Endothelial cell of umbilical vein (primary cell): ENCODE data around the gene DCLK2. TPM values are rescaled to one million over a fixed set of nuclear protein-coding genes. Genes with fewer than 3 reads are reported as not detected.

Source experiments
- BruUV-seq: library from RNA; stranded (reverse); fragments of 400-500 nt; replicated peaks from 2 replicates; lab custom pipeline; 2021; lab: Mats Ljungman, UMichigan
- CTCF ChIA-PET: fragments of 300-600, 350-600 bp; sonication (Branson Sonifier 250); formaldehyde crosslinking; loops from one replicate; lab custom pipeline; 2021; ENCODE audit warnings: antibody characterized with exemption, inconsistent platforms; lab: Charles Lee
- POLR2A ChIA-PET: fragments of 300-600, 350-600 bp; sonication (Branson Sonifier 250); formaldehyde crosslinking; loops from one replicate; lab custom pipeline; 2021; ENCODE audit warnings: antibody characterized with exemption, inconsistent platforms; lab: Charles Lee
- DNase-seq: peaks from one replicate; pipeline ENCODE4 v3.0.0-alpha.2; 2011; ENCODE audit warnings: low read depth, low spot score
- FAIRE-seq: peaks from 2 replicates; lab custom pipeline; 2011; peaks lifted over from hg19 to GRCh38; lab: Jason Lieb, UNC
- H2AFZ ChIP-seq: 2 replicates; pipeline ENCODE4 v1.6.0; 2012; ENCODE audit warnings: low read depth, low read length, control low read depth, inconsistent platforms
- H3K27ac ChIP-seq: 2 replicates; pipeline ENCODE4 v1.5.1; 2011; ENCODE audit warnings: low read depth, mild to moderate bottlenecking, control low read depth, low read length, moderate library complexity; ENCODE audit not compliant: insufficient read depth
- H3K27me3 ChIP-seq, 2 experiments: 2 replicates each; pipeline versions ENCODE4 v1.6.0 to v1.6.1; 2011; ENCODE audit warnings: low read length in 2 of 2, mixed read lengths in 1 of 2; ENCODE audit not compliant: control insufficient read depth in 2 of 2, insufficient read depth in 2 of 2
- H3K36me3 ChIP-seq, 2 experiments: 2 replicates in 1 of 2; 3 replicates in 1 of 2; pipeline ENCODE4 v1.5.1; 2011; ENCODE audit warnings: low read length in 2 of 2, mild to moderate bottlenecking in 1 of 2, moderate library complexity in 1 of 2; ENCODE audit not compliant: control insufficient read depth in 2 of 2, insufficient read depth in 2 of 2; ENCODE audit errors: extremely low read depth in 1 of 2
- H3K4me1 ChIP-seq: 3 replicates; pipeline ENCODE4 v1.5.1; 2011; ENCODE audit warnings: mild to moderate bottlenecking, low read length; ENCODE audit not compliant: control insufficient read depth, insufficient read depth; ENCODE audit errors: extremely low read depth
- H3K4me2 ChIP-seq: 2 replicates; pipeline ENCODE4 v1.6.1; 2011; ENCODE audit warnings: low read length, control low read depth, mixed read lengths; ENCODE audit not compliant: insufficient read depth
- H3K4me3 ChIP-seq, 3 experiments: fragments of 200-600 bp in 1 of 3; sonication (generic), shearing (Covaris generic) in 1 of 3; replicated peaks in 1 of 3; 2 replicates each; pipeline ENCODE4 v1.5.1; 2011 to 2016; ENCODE audit warnings: control low read depth in 3 of 3, low read length in 3 of 3, mild to moderate bottlenecking in 2 of 3, inconsistent platforms in 1 of 3, low read depth in 1 of 3, moderate library complexity in 1 of 3; ENCODE audit not compliant: insufficient read depth in 1 of 3
- H3K79me2 ChIP-seq: 2 replicates; pipeline ENCODE4 v1.6.0; 2012; ENCODE audit warnings: low read length, inconsistent platforms; ENCODE audit not compliant: control insufficient read depth, insufficient read depth
- H3K9ac ChIP-seq: replicated peaks from 2 replicates; pipeline ENCODE3; 2011; ENCODE audit warnings: low read length, control low read depth; ENCODE audit not compliant: insufficient read depth; ENCODE audit errors: extremely low read depth
- H3K9me1 ChIP-seq: replicated peaks from 3 replicates; pipeline ENCODE4 v1.6.0; 2011; ENCODE audit warnings: mild to moderate bottlenecking, low read length; ENCODE audit not compliant: control insufficient read depth, insufficient read depth; ENCODE audit errors: extremely low read depth
- H3K9me3 ChIP-seq: replicated peaks from 2 replicates; pipeline ENCODE4 v1.5.1; 2012; ENCODE audit warnings: low read length, inconsistent platforms; ENCODE audit not compliant: control insufficient read depth, insufficient read depth
- H4K20me1 ChIP-seq: replicated peaks from 2 replicates; pipeline ENCODE3; 2011; ENCODE audit warnings: mild to moderate bottlenecking, low read length; ENCODE audit not compliant: control insufficient read depth, insufficient read depth; ENCODE audit errors: extremely low read depth
- POLR2AphosphoS5 ChIP-seq: IDR thresholded peaks from 2 replicates; pipeline ENCODE4 v1.6.1; 2012; ENCODE audit warnings: low read depth, mild to moderate bottlenecking, control low read depth, low read length, moderate library complexity; ENCODE audit not compliant: insufficient read depth
- dilution Hi-C: fragments of 300-500 bp; cut with MboI; formaldehyde crosslinking; loops from one replicate; pipeline ENCODE4 v1.15.0; 2019; ENCODE audit warnings: low sequenced_read_pairs; ENCODE audit not compliant: extremely low pct_ligation_motif_present
- intact Hi-C: fragments of 100-400 bp; cut with micrococcal nuclease; formaldehyde crosslinking; loops from one replicate; pipeline ENCODE4 v1.10.0; 2022
- polyA plus RNA-seq, 4 experiments: library from polyadenylated mRNA; depleted of rRNA in 3 of 4; stranded (reverse) in 3 of 4; unstranded in 1 of 4; fragments of >200 nt; gene quantifications; 2 replicates each; pipeline versions ENCODE4 v1.2.1 to v1.2.3, GENCODE V29; 2011 to 2012; ENCODE audit warnings: missing spikeins in 1 of 4
- total RNA-seq: library from RNA; stranded (reverse); gene quantifications from 2 replicates; pipeline ENCODE4 v1.2.3, GENCODE V29; 2021
- TF ChIP-seq, protein P1 (sequence below), 2 donors: IDR thresholded peaks; 1 replicate in 1 of 2; 2 replicates in 1 of 2; pipeline ENCODE4 v1.5.1; 2011; ENCODE audit warnings: low read length in 2 of 2, mild to moderate bottlenecking in 2 of 2, moderate library complexity in 2 of 2, control low read depth in 1 of 2, inconsistent platforms in 1 of 2, low read depth in 1 of 2; ENCODE audit not compliant: insufficient read depth in 1 of 2; ENCODE audit errors: extremely low read depth in 1 of 2

DCLK2 gene
- total and polyA plus RNA-seq, 2 donors (not counting 3 experiments of a cell fraction or from before 2014, with no cell fraction given): 1.7 to 4.7 TPM

DNA sequence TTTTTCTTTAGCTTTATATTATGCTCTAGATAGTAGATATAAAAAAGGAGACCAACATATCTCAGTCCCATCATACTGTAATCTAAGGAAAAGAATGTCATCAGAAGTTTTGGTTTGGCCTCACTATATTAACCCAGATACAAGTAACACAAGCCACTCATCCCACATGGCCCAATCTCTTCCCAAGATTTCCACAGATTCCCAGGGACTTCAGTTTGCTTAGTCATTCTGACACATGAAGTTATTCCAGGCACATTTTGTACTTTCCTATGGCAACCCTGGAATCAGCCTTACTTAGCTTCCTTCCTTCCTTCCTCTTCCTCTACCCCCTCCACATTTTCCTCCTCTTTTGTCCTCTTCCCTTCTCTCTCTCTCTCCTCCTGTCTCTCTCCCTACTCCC lies 21.7 kb upstream of the DCLK2 start:
- intact Hi-C loops (no loop called here), dilution Hi-C loops (no loop called here)
- Histone ChIP-seq H3K9me1 (no peaks in the 10 kb centered on the region), H3K79me2 (no peaks in the 10 kb centered on the region), H2AFZ (peak overlapping the region; percentile 69), H3K9me3 (no peaks in the 10 kb centered on the region), H3K9ac (no peak overlapping the region), H3K27ac (no peak overlapping the region), H3K4me1 (peaks cover 3% of the 10 kb centered on the region), H3K27me3 (no peaks in the 10 kb centered on the region), H3K4me2 (no peak overlapping the region), H3K4me3 (no peak overlapping the region), H3K36me3 (no peaks in the 10 kb centered on the region), H4K20me1 (no peaks in the 10 kb centered on the region)
- POLR2A ChIA-PET: no interaction called here
- TF ChIP-seq, protein P1, sequence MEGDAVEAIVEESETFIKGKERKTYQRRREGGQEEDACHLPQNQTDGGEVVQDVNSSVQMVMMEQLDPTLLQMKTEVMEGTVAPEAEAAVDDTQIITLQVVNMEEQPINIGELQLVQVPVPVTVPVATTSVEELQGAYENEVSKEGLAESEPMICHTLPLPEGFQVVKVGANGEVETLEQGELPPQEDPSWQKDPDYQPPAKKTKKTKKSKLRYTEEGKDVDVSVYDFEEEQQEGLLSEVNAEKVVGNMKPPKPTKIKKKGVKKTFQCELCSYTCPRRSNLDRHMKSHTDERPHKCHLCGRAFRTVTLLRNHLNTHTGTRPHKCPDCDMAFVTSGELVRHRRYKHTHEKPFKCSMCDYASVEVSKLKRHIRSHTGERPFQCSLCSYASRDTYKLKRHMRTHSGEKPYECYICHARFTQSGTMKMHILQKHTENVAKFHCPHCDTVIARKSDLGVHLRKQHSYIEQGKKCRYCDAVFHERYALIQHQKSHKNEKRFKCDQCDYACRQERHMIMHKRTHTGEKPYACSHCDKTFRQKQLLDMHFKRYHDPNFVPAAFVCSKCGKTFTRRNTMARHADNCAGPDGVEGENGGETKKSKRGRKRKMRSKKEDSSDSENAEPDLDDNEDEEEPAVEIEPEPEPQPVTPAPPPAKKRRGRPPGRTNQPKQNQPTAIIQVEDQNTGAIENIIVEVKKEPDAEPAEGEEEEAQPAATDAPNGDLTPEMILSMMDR (IDR thresholded peaks at IDR 0.05; ENCODE audit: extremely low read depth in 1 of 2, insufficient read depth in 1 of 2, low read depth in 1 of 2, low read length in 2 of 2): no peak
- CTCF ChIA-PET: no interaction called here
- DNase-seq (no peak), FAIRE-seq (no peak)
- BruUV-seq: no TSS peak

DNA sequence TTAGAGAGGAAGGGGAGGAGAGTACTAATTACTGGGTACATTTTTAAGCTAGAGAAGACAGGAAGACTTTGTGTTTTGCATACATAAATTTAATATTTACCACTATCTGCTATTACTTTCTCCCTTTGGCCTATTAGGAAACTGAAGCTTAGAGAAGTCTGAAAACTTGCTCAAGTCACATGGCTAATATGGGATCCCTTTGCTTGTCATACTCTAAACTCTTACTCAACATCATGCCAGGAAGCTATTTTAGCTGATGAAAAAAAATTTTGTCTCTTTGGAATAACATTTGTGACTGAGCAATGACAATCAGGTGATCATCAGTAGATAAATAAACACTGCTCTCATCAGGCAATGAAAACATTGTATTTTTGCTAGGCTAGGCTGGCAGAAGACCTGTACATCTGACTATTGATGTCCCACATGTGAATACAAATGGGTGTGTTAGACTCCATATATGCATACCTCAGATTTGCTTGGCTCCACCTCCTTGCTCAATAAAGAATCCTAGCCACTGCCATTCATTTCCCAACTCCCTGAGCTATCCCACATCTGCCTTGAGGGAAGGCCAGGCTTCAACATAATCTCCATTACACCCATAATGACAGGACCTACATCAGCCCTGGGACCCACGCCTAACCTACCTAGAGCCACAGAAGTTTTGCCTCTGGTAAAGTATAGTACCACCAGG lies 17.0 kb upstream of the DCLK2 start:
- BruUV-seq: no TSS peak
- dilution Hi-C loops (no loop called here), intact Hi-C loops (no loop called here)
- H3K9me3 ChIP-seq: no peaks in the 10 kb centered on the region
- peaks cover 3% of the 10 kb centered on the region for H3K4me1 ChIP-seq
- H3K4me3 ChIP-seq: no peak overlapping the region
- no peaks in the 10 kb centered on the region for H3K36me3 ChIP-seq
- H4K20me1 ChIP-seq: no peaks in the 10 kb centered on the region
- H3K9ac ChIP-seq: no peak overlapping the region
- ChIA-PET CTCF (interaction anchor here (2.1 to 3.1 kb wide), 2 partner anchors 147 to 181 kb away, joined by 5 to 15 read pairs; no protein-coding TSS in a partner anchor), POLR2A (no interaction called here)
- no peak for TF ChIP-seq POLR2AphosphoS5
- H3K4me2 ChIP-seq: no peak overlapping the region
- no peak overlapping the region for H3K27ac ChIP-seq
- H3K9me1 ChIP-seq: no peaks in the 10 kb centered on the region
- DNase-seq (no peak), FAIRE-seq (no peak)
- no peaks in the 10 kb centered on the region for H3K27me3 ChIP-seq
- H3K79me2 ChIP-seq: no peaks in the 10 kb centered on the region
- H2AFZ ChIP-seq: no peak overlapping the region
